H9 (cell line): ENCODE results near the gene KLHDC10. TPM values are rescaled to one million over a fixed set of nuclear protein-coding genes. Genes with fewer than 3 reads are reported as not detected.

Experiments used
- DNase-seq: peaks from one replicate; pipeline ENCODE4 v3.0.0-alpha.2; 2017
- H2AFZ ChIP-seq: one replicate; pipeline ENCODE4 v1.6.1; 2013; ENCODE audit warnings: mild to moderate bottlenecking, low read length, control low read depth, moderate library complexity
- H2AK5ac ChIP-seq: 2 replicates; pipeline ENCODE4 v1.6.1; 2013; ENCODE audit warnings: low read length, control low read depth, mixed read lengths; ENCODE audit not compliant: insufficient read length
- H2BK120ac ChIP-seq: one replicate; pipeline ENCODE4 v1.6.1; 2013; ENCODE audit warnings: low read depth, mild to moderate bottlenecking, low read length, control low read depth, inconsistent platforms; ENCODE audit not compliant: poor library complexity, severe bottlenecking
- H2BK12ac ChIP-seq: 2 replicates; pipeline ENCODE4 v1.6.1; 2013; ENCODE audit warnings: low read length, control low read depth, mixed read lengths, low read depth; ENCODE audit not compliant: insufficient read length
- H2BK15ac ChIP-seq: 2 replicates; pipeline ENCODE4 v1.6.1; 2013; ENCODE audit warnings: low read depth, low read length, control low read depth
- H2BK20ac ChIP-seq: one replicate; pipeline ENCODE4 v1.6.1; 2013; ENCODE audit warnings: low read depth, mild to moderate bottlenecking, low read length, control low read depth, inconsistent platforms; ENCODE audit not compliant: poor library complexity, severe bottlenecking
- H2BK5ac ChIP-seq: 2 replicates; pipeline ENCODE4 v1.6.1; 2013; ENCODE audit warnings: low read length, control low read depth, mixed read lengths; ENCODE audit not compliant: insufficient read length
- H3K14ac ChIP-seq: 2 replicates; pipeline ENCODE4 v1.6.1; 2013; ENCODE audit warnings: low read length, control low read depth; ENCODE audit not compliant: insufficient read depth
- H3K18ac ChIP-seq: 2 replicates; pipeline ENCODE4 v1.6.1; 2013; ENCODE audit warnings: low read depth, mild to moderate bottlenecking, mixed read lengths, low read length, control low read depth; ENCODE audit not compliant: insufficient read length
- H3K23ac ChIP-seq: 2 replicates; pipeline ENCODE4 v1.6.1; 2013; ENCODE audit warnings: low read length, control low read depth, mixed read lengths, low read depth; ENCODE audit not compliant: insufficient read length
- H3K23me2 ChIP-seq: 2 replicates; pipeline ENCODE4 v1.6.1; 2013; ENCODE audit warnings: low read depth, mild to moderate bottlenecking, mixed read lengths, low read length, control low read depth; ENCODE audit not compliant: insufficient read length, poor library complexity, severe bottlenecking
- H3K27ac ChIP-seq: 2 replicates; pipeline ENCODE4 v1.5.1; 2013; ENCODE audit warnings: low read length, control low read depth, mixed read lengths, low read depth; ENCODE audit not compliant: insufficient read length
- H3K27me3 ChIP-seq: 2 replicates; pipeline ENCODE4 v1.6.1; 2013; ENCODE audit warnings: low read length, control low read depth, inconsistent platforms; ENCODE audit not compliant: insufficient read depth
- H3K4ac ChIP-seq: 2 replicates; pipeline ENCODE4 v1.6.1; 2013; ENCODE audit warnings: low read depth, mild to moderate bottlenecking, control low read depth, inconsistent platforms, low read length, moderate library complexity
- H3K4me1 ChIP-seq: 2 replicates; pipeline ENCODE4 v1.6.1; 2013; ENCODE audit warnings: low read length, control low read depth, inconsistent platforms; ENCODE audit not compliant: insufficient read depth
- H3K4me2 ChIP-seq: 2 replicates; pipeline ENCODE4 v1.6.1; 2013; ENCODE audit warnings: low read length, control low read depth, mixed read lengths; ENCODE audit not compliant: insufficient read length, insufficient read depth
- H3K56ac ChIP-seq: 2 replicates; pipeline ENCODE4 v1.6.1; 2013; ENCODE audit warnings: low read depth, mild to moderate bottlenecking, mixed read lengths, low read length, control low read depth; ENCODE audit not compliant: insufficient read length
- H3K79me1 ChIP-seq: 2 replicates; pipeline ENCODE4 v1.6.1; 2013; ENCODE audit warnings: low read depth, mild to moderate bottlenecking, moderate library complexity, low read length, control low read depth, inconsistent platforms; ENCODE audit not compliant: insufficient read depth, poor library complexity, severe bottlenecking
- H3K79me2 ChIP-seq: 2 replicates; pipeline ENCODE4 v1.6.1; 2013; ENCODE audit warnings: low read length, control low read depth, inconsistent platforms; ENCODE audit not compliant: insufficient read depth
- H3K9ac ChIP-seq: 2 replicates; pipeline ENCODE4 v1.6.1; 2013; ENCODE audit warnings: low read length, control low read depth, mixed read lengths; ENCODE audit not compliant: insufficient read length; ENCODE audit errors: extremely low read depth
- H3K9me3 ChIP-seq: one replicate; pipeline ENCODE4 v1.6.1; 2013; ENCODE audit warnings: low read depth, low read length, inconsistent platforms; ENCODE audit not compliant: control insufficient read depth
- H3T11ph ChIP-seq: one replicate; pipeline ENCODE4 v1.6.1; 2013; ENCODE audit warnings: mild to moderate bottlenecking, low read length, control low read depth, inconsistent platforms
- H4K20me1 ChIP-seq: one replicate; pipeline ENCODE4 v1.6.1; 2013; ENCODE audit not compliant: control insufficient read depth, insufficient read length, insufficient read depth
- H4K5ac ChIP-seq: 2 replicates; pipeline ENCODE4 v1.6.1; 2013; ENCODE audit warnings: low read depth, mild to moderate bottlenecking, mixed read lengths, low read length, control low read depth; ENCODE audit not compliant: insufficient read length
- H4K8ac ChIP-seq: replicated peaks from 2 replicates; pipeline ENCODE4 v1.6.1; 2013; ENCODE audit warnings: low read length, control low read depth, mixed read lengths, low read depth; ENCODE audit not compliant: insufficient read length
- H4K91ac ChIP-seq: 2 replicates; pipeline ENCODE4 v1.6.1; 2013; ENCODE audit warnings: low read depth, mild to moderate bottlenecking, moderate library complexity, mixed read lengths, low read length, control low read depth; ENCODE audit not compliant: insufficient read length
- H3K27ac Mint-ChIP-seq, 3 experiments: 2 replicates in 2 of 3; 3 replicates in 1 of 3; pipeline ENCODE4 v1.8.0; 2020 to 2021; ENCODE audit warnings: mixed read lengths in 3 of 3, mild to moderate bottlenecking in 1 of 3, moderate library complexity in 1 of 3
- H3K27me3 Mint-ChIP-seq: 2 replicates; pipeline ENCODE4 v1.8.0; 2021; ENCODE audit warnings: low read depth, mild to moderate bottlenecking, moderate library complexity, mixed read lengths
- H3K36me3 Mint-ChIP-seq, 3 experiments: 2 replicates in 2 of 3; 3 replicates in 1 of 3; pipeline ENCODE4 v1.8.0; 2020 to 2021; ENCODE audit warnings: low read depth in 3 of 3, mixed read lengths in 3 of 3; ENCODE audit not compliant: insufficient read depth in 1 of 3
- H3K4me1 Mint-ChIP-seq, 2 experiments: 2 replicates each; pipeline ENCODE4 v1.8.0; 2020; ENCODE audit warnings: mixed read lengths in 2 of 2
- H3K4me3 Mint-ChIP-seq, 2 experiments: 2 replicates in 1 of 2; 3 replicates in 1 of 2; pipeline ENCODE4 v1.8.0; 2020 to 2021; ENCODE audit warnings: mild to moderate bottlenecking in 2 of 2, mixed read lengths in 2 of 2, moderate library complexity in 1 of 2
- H3K9me3 Mint-ChIP-seq, 2 experiments: 2 replicates in 1 of 2; 3 replicates in 1 of 2; pipeline ENCODE4 v1.8.0; 2020; ENCODE audit warnings: mild to moderate bottlenecking in 2 of 2, mixed read lengths in 2 of 2, moderate library complexity in 1 of 2
- CTCF ChIP-seq: fragments of 200-600 bp; sonication (generic); conservative IDR thresholded peaks from 3 replicates; pipeline ENCODE4 v1.8.0; 2021; ENCODE audit warnings: antibody characterized with exemption, mild to moderate bottlenecking
- WGBS: extraction: QIAGEN DNeasy Blood & Tissue Kit; methylation state at CpG from one replicate; pipeline ENCODE4 v1.1.7; 2013; ENCODE audit warnings: missing lambda C conversion rate, low lambda C conversion rate, mixed read lengths; ENCODE audit not compliant: insufficient read length; ENCODE audit errors: extremely low coverage; 5-methylcytosine and 5-hydroxymethylcytosine counted together
- total RNA-seq: library from RNA; stranded (reverse); gene quantifications from 2 replicates; pipeline ENCODE4 v1.2.1, GENCODE V29; 2021

KLHDC10 gene
- total RNA-seq, 1 experiment from 2014 or later: 17.3 TPM

- H3K4me2 ChIP-seq: no peak overlapping the region
- no peak overlapping the region for H4K8ac ChIP-seq
- H2BK20ac ChIP-seq: no peak overlapping the region
- TF ChIP-seq CTCF: no peak
- H3K56ac ChIP-seq: no peak overlapping the region
- H3K4me1 Mint-ChIP-seq: peaks cover 8 to 11% of the 10 kb centered on the region in 2 experiments
- H4K5ac ChIP-seq: no peak overlapping the region
- no peak overlapping the region; the same call in 1 of the 2 replicates for H3K14ac ChIP-seq
- H3K23me2 ChIP-seq: no peaks in the 10 kb centered on the region
- no peaks in the 10 kb centered on the region for H3K36me3 Mint-ChIP-seq
- H2AFZ ChIP-seq: no peak overlapping the region
- no CpG with 5 or more reads among the region's 14 CpGs for WGBS
- H3K9me3 ChIP-seq: no peaks in the 10 kb centered on the region
- peaks cover 5% of the 10 kb centered on the region for H3K27me3 Mint-ChIP-seq
- H3K9ac ChIP-seq: no peak overlapping the region
- H3K79me2 ChIP-seq: no peaks in the 10 kb centered on the region
- no peaks in the 10 kb centered on the region for H3K27me3 ChIP-seq
- H4K91ac ChIP-seq: no peak overlapping the region
- no peaks in the 10 kb centered on the region for H3K79me1 ChIP-seq
- no peak overlapping the region for H2BK5ac ChIP-seq
- no peak overlapping the region for H2BK15ac ChIP-seq
- H3K27ac Mint-ChIP-seq: no peak overlapping the region
- H2BK120ac ChIP-seq: no peak overlapping the region
- no peak overlapping the region for H3T11ph ChIP-seq
- no peak overlapping the region for H2BK12ac ChIP-seq
- H3K9me3 Mint-ChIP-seq: no peaks in the 10 kb centered on the region
- H4K20me1 ChIP-seq: no peaks in the 10 kb centered on the region
- no peak overlapping the region for H3K23ac ChIP-seq
- H3K4ac ChIP-seq: peak overlapping the region; percentile 31; the same call in 1 of the 2 replicates
- H3K4me3 Mint-ChIP-seq: no peak overlapping the region
- H3K4me1 ChIP-seq: no peaks in the 10 kb centered on the region
- DNase-seq: no peak
- H2AK5ac ChIP-seq: no peak overlapping the region
- H3K18ac ChIP-seq: no peak overlapping the region
- no peak overlapping the region for H3K27ac ChIP-seq
These were observed 77.5 kb downstream of the KLHDC10 start for GRCh38 chr7:130147710-130148325.
